ENCODE results near the gene BBS4.
A peak's percentile ranks its signal among the peaks of the same experiment; 100 is the strongest.
"Not testable (repeated sequence)": the region's sequence is repeated elsewhere in the genome, so short reads cannot be mapped to it uniquely, and the experiment has no call there.

The BBS4 gene, protein sequence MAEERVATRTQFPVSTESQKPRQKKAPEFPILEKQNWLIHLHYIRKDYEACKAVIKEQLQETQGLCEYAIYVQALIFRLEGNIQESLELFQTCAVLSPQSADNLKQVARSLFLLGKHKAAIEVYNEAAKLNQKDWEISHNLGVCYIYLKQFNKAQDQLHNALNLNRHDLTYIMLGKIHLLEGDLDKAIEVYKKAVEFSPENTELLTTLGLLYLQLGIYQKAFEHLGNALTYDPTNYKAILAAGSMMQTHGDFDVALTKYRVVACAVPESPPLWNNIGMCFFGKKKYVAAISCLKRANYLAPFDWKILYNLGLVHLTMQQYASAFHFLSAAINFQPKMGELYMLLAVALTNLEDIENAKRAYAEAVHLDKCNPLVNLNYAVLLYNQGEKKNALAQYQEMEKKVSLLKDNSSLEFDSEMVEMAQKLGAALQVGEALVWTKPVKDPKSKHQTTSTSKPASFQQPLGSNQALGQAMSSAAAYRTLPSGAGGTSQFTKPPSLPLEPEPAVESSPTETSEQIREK

DNA sequence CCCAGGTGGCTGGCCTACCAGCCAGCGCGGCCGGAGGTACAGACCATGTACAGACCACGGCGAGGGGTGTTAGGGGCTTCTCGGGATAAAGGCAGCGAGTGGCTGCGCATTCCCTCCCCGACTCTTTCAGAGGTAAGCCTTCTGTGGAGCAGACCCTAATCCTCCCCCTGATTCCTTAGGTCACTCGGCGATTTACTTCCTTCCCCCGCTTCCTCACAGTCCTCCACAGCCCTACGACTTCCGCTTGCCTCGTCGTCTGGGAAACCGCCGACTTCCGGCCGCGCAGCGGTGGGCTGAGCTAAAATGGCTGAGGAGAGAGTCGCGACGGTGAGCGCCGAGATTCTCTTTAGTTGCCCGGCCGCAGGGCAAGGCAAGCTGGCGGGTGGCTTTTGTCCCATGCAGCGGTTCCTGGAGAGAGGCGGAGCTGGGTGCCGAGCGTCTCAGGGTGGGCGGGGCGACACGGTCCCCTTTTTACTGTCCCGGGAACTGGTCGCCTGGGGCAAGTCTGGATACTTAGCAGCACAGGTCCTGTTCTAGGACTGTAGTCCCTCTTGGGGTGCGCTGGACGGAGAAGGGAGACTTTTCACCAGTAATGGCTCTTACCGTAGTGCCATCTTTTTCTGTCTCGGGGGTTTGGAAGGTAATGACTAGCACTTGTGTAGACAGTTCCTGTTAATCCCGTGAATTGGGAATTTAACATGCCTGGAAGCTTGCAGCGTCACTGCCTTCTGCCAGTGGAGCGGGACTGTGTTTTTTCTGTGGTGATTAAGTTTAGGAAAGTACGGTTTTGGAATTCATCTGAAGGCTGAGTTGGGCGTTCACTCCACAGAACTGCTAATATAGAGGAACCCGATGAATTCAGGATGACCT, at the start of gene BBS4, which contains the start of gene HIGD2B:
BBS4 (plus strand) TSS at position 283 of the 870 bp plus-strand sequence; CDS start at position 304, 21 bp downstream.
HIGD2B (minus strand) TSS at position 258 of the 870 bp plus-strand sequence. CDS start 9,808 bp downstream, outside the sequence.
- Histone ChIP-seq H3K9ac (ENCODE audit: low read depth, low read length) (peak within 1 kb of the TSS; percentile 98), H3K4me1 (ENCODE audit: insufficient read depth, low read length) (no peaks in the 10 kb centered on the region), H3K36me3 (ENCODE audit: insufficient read depth, low read length) (no peaks in the 10 kb centered on the region), H3K9me3 (ENCODE audit: control insufficient read depth, insufficient read depth, low read length) (no peaks in the 10 kb centered on the region)

- H3K36me3 ChIP-seq (ENCODE audit: insufficient read depth, low read length); H3K9ac ChIP-seq (ENCODE audit: low read depth, low read length); H3K9me3 ChIP-seq (ENCODE audit: control insufficient read depth, insufficient read depth, low read length); H3K4me1 ChIP-seq (ENCODE audit: insufficient read depth, low read length): not testable (repeated sequence)
Measured at GRCh38 chr15:72636519-72637282, 49.3 kb upstream of the BBS4 start.

GRCh38 chr15:72639759-72640483, 46.1 kb upstream of the BBS4 start:
- not testable (repeated sequence) for H3K9ac ChIP-seq (ENCODE audit: low read depth, low read length); H3K36me3 ChIP-seq (ENCODE audit: insufficient read depth, low read length); H3K4me1 ChIP-seq (ENCODE audit: insufficient read depth, low read length); H3K9me3 ChIP-seq (ENCODE audit: control insufficient read depth, insufficient read depth, low read length)

DNA sequence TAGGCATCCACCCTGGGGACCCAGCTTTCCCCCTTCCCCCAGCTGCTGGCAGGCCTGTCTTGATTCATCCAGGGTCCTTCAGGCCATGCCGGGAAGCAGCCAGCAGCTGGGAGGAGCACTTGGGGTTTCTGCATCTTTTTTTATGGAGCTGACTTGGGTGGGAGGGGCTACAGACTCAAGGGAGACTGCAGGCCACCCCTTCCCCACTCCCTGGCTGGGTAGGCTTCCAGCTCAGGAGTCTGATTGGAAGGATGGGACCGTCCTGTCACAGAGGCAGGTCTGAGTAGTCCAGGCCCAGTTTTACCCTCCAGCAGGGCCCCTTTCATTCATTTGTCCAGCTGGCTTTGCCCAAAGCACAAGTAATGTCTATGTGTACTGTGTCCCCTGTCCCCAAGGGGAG, 43.7 kb upstream of the BBS4 start:
- not testable (repeated sequence) for H3K36me3 ChIP-seq (ENCODE audit: insufficient read depth, low read length); H3K4me1 ChIP-seq (ENCODE audit: insufficient read depth, low read length); H3K9ac ChIP-seq (ENCODE audit: low read depth, low read length); H3K9me3 ChIP-seq (ENCODE audit: control insufficient read depth, insufficient read depth, low read length)

GRCh38 chr15:72648631-72649253, 37.3 kb upstream of the BBS4 start:
- H3K9me3 ChIP-seq (ENCODE audit: control insufficient read depth, insufficient read depth, low read length); H3K9ac ChIP-seq (ENCODE audit: low read depth, low read length); H3K4me1 ChIP-seq (ENCODE audit: insufficient read depth, low read length); H3K36me3 ChIP-seq (ENCODE audit: insufficient read depth, low read length): not testable (repeated sequence)

GRCh38 chr15:72654397-72654796, 31.6 kb upstream of the BBS4 start, which contains the start of gene GOLGA6B:
TSS of gene GOLGA6B (plus strand) at chr15:72654697. CDS start at chr15:72654738, 41 bp downstream.
- H3K9me3 ChIP-seq (ENCODE audit: control insufficient read depth, insufficient read depth, low read length); H3K9ac ChIP-seq (ENCODE audit: low read depth, low read length); H3K36me3 ChIP-seq (ENCODE audit: insufficient read depth, low read length); H3K4me1 ChIP-seq (ENCODE audit: insufficient read depth, low read length): not testable (repeated sequence)

- not testable (repeated sequence) for H3K36me3 ChIP-seq (ENCODE audit: insufficient read depth, low read length); H3K9ac ChIP-seq (ENCODE audit: low read depth, low read length); H3K4me1 ChIP-seq (ENCODE audit: insufficient read depth, low read length); H3K9me3 ChIP-seq (ENCODE audit: control insufficient read depth, insufficient read depth, low read length)
Measured at GRCh38 chr15:72656014-72656413, 30.0 kb upstream of the BBS4 start.

- not testable (repeated sequence) for H3K9ac ChIP-seq (ENCODE audit: low read depth, low read length); H3K36me3 ChIP-seq (ENCODE audit: insufficient read depth, low read length); H3K9me3 ChIP-seq (ENCODE audit: control insufficient read depth, insufficient read depth, low read length); H3K4me1 ChIP-seq (ENCODE audit: insufficient read depth, low read length)
Measured at GRCh38 chr15:72661081-72661480, 24.9 kb upstream of the BBS4 start.

DNA sequence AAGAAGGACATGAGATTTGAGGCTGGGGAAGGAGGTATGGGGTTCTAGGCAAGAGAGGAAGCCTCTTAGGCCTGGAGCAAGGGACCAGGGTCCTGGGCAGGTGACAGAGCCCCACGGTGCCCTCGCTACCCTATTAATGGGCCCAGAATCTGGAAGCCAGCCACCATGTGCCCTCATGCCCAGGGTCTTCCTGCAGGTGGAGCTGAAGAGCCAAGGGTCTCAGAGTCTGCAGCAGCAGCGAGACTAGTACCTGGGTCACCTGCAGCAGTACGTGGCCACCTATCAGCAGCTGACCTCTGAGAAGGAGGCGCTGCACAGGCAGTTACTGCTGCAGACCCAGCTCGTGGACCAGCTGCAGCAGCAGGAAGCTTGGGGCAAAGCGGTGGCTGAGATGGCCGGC, 22.1 kb upstream of the BBS4 start:
- H3K36me3 ChIP-seq (ENCODE audit: insufficient read depth, low read length); H3K9ac ChIP-seq (ENCODE audit: low read depth, low read length); H3K4me1 ChIP-seq (ENCODE audit: insufficient read depth, low read length); H3K9me3 ChIP-seq (ENCODE audit: control insufficient read depth, insufficient read depth, low read length): not testable (repeated sequence)

GRCh38 chr15:72665706-72666105, 20.3 kb upstream of the BBS4 start:
- not testable (repeated sequence) for H3K9ac ChIP-seq (ENCODE audit: low read depth, low read length); H3K4me1 ChIP-seq (ENCODE audit: insufficient read depth, low read length); H3K9me3 ChIP-seq (ENCODE audit: control insufficient read depth, insufficient read depth, low read length); H3K36me3 ChIP-seq (ENCODE audit: insufficient read depth, low read length)

- H3K9ac ChIP-seq (ENCODE audit: low read depth, low read length); H3K36me3 ChIP-seq (ENCODE audit: insufficient read depth, low read length); H3K9me3 ChIP-seq (ENCODE audit: control insufficient read depth, insufficient read depth, low read length): not testable (repeated sequence)
- peaks cover 11% of the 10 kb centered on the region for H3K4me1 ChIP-seq (ENCODE audit: insufficient read depth, low read length)
Measured at GRCh38 chr15:72669803-72670202, 16.2 kb upstream of the BBS4 start.

GRCh38 chr15:72670656-72671352, 15.2 kb upstream of the BBS4 start:
- peaks cover 11% of the 10 kb centered on the region for H3K4me1 ChIP-seq (ENCODE audit: insufficient read depth, low read length)
- H3K9me3 ChIP-seq (ENCODE audit: control insufficient read depth, insufficient read depth, low read length); H3K36me3 ChIP-seq (ENCODE audit: insufficient read depth, low read length): not testable (repeated sequence)
- peak overlapping the region; percentile 47 for H3K9ac ChIP-seq (ENCODE audit: low read depth, low read length)

DNA sequence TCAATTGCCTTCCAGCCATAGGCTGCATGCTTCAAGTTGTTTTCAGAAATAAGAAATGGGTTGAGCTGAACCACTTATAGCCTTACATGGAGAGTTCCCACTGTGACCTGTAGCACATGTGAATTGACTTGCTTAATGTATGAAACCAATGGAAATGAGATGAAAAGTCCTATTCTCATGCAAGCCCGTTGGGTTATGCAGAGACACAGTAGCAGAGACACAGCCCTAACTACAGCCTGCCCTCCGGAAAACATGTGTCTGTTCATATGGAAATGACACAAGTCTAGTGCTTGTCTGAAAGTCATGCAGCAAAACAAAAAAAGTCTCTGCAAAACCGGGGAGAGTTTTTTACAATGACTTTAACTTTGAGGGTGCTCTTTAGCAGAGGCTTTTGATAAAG, 14.5 kb upstream of the BBS4 start:
- no peaks in the 10 kb centered on the region for H3K9me3 ChIP-seq (ENCODE audit: control insufficient read depth, insufficient read depth, low read length)
- no peaks in the 10 kb centered on the region for H3K36me3 ChIP-seq (ENCODE audit: insufficient read depth, low read length)
- H3K9ac ChIP-seq (ENCODE audit: low read depth, low read length): peak overlapping the region; percentile 33; the same call in 1 of the 2 replicates

More for the DNA sequence above, 14.5 kb upstream of the BBS4 start:
- peaks cover 11% of the 10 kb centered on the region for H3K4me1 ChIP-seq (ENCODE audit: insufficient read depth, low read length)
